ENCODE data around the gene TNRC18. TPM values are rescaled to one million over a fixed set of nuclear protein-coding genes. Genes with fewer than 3 reads are reported as not detected.
A peak's percentile ranks its signal among the peaks of the same experiment; 100 is the strongest.

Gene TNRC18
- total and polyA plus RNA-seq, 9 of the 15 experiments (the other 6 are each of a cell fraction or from before 2014, with no cell fraction given), result 0.03 to 43.2 (median 18.0) TPM

GRCh38 chr7:5396542-5396941 is 27.1 kb downstream of the TNRC18 start:
- WGBS (ENCODE audit: insufficient coverage, low coverage, missing lambda C conversion rate), result 81% methylated on average over 6 of the region's 6 CpGs
- Histone ChIP-seq H3K9me1 (ENCODE audit: control insufficient read depth, insufficient read depth, low read length) (no peaks in the 10 kb centered on the region), H3K27ac (ENCODE audit: extremely low read depth, low read depth, low read length) (no peak overlapping the region), H3K79me2 (ENCODE audit: control insufficient read depth, insufficient read depth, low read length) (no peaks in the 10 kb centered on the region; the same call in 2 of the 3 replicates), H3K9me3 (replicated peaks; ENCODE audit: control insufficient read depth, insufficient read depth, low read depth, low read length) (no peaks in the 10 kb centered on the region), H2AFZ (ENCODE audit: low read depth, low read length) (no peak overlapping the region), H3K4me3 (no peak overlapping the region), H3K27me3 (ENCODE audit: control insufficient read depth in 2 of 2, insufficient read depth in 2 of 2, low read length in 2 of 2) (no peaks in the 10 kb centered on the region), H3K4me2 (ENCODE audit: insufficient read depth, low read length) (no peak overlapping the region), H4K20me1 (replicated peaks; ENCODE audit: control insufficient read depth, insufficient read depth, low read length) (no peaks in the 10 kb centered on the region), H3K4me1 (replicated peaks in 1 of 2; ENCODE audit: control insufficient read depth in 2 of 2, insufficient read depth in 2 of 2, low read length in 2 of 2) (peaks cover 2 to 22% of the 10 kb centered on the region in 2 experiments; a peak in 4 of 5 replicates), H3K36me3 (ENCODE audit: control insufficient read depth, insufficient read depth, low read length) (peaks cover 17% of the 10 kb centered on the region; the same call in 2 of the 3 replicates), H3K9ac (ENCODE audit: insufficient read depth in 1 of 2, low read depth in 2 of 2, low read length in 2 of 2) (no peak overlapping the region)
- intact Hi-C loops (cut with micrococcal nuclease), result no loop called here
- FAIRE-seq (no peak), ATAC-seq (peak; percentile 45), DNase-seq (ENCODE audit: extremely low read depth in 1 of 4, low spot score in 3 of 4) (no peak)
- in situ Hi-C loops (cut with MboI), result no loop called here
- POLR2A ChIA-PET, result interaction anchor here (0.7 to 1.7 kb wide), 5 partner anchors 9 to 61 kb away, joined by 3 to 6 read pairs (median 3); no protein-coding TSS in a partner anchor
- CTCF ChIA-PET (ENCODE audit: low intra/inter-chr PET ratio), result interaction anchor here (1.0 kb wide), 1 partner anchor 54 kb away, joined by 4 read pairs; no protein-coding TSS in a partner anchor
- BruUV-seq (replicated peaks), result no TSS peak
- TF ChIP-seq ELF4 (CRISPR knock-in tag; IDR thresholded peaks at IDR 0.05) (no peak), RAD21 (CRISPR knock-in tag; conservative IDR thresholded peaks at IDR 0.05 in 1 of 2, IDR thresholded peaks at IDR 0.05 in 1 of 2) (peak; percentile 38 to 43), REST (IDR thresholded peaks at IDR 0.05; ENCODE audit: borderline replicate concordance) (peak; percentile 45; the same call in 1 of the 2 replicates), REST (CRISPR knock-in tag; IDR thresholded peaks at IDR 0.05; ENCODE audit: low read depth) (no peak), ZNF408 (CRISPR knock-in tag; IDR thresholded peaks at IDR 0.05; ENCODE audit: low read depth) (no peak), TFAP4 (CRISPR knock-in tag; IDR thresholded peaks at IDR 0.05; ENCODE audit: borderline replicate concordance) (0 out of 2 replicates have a peak, but pooled peaks have one; percentile 15), CTCF (IDR thresholded peaks at IDR 0.05 in 2 of 3, conservative IDR thresholded peaks at IDR 0.05 in 1 of 3; ENCODE audit: insufficient read depth in 2 of 3, low read depth in 1 of 3, low read length in 3 of 3) (peak; percentile 24 to 28 (median 24); a peak in 3 of 6 replicates)
